GM18502 (cell line): Measurements from ENCODE around the gene OTUD5.
A peak's percentile ranks its signal among the peaks of the same experiment; 100 is the strongest.
"Not testable (repeated sequence)": the region's sequence is repeated elsewhere in the genome, so short reads cannot be mapped to it uniquely, and the experiment has no call there.

Source experiments
- ATAC-seq: cut with Tn5 transposase; IDR thresholded peaks from one replicate; pipeline ENCODE4 v1.9.1; 2021; ENCODE audit warnings: mild to moderate bottlenecking; ENCODE audit not compliant: unreplicated experiment, poor library complexity

Gene OTUD5

GRCh38 chrX:48891402-48892288, 65.8 kb downstream of the OTUD5 start:
- ATAC-seq = peak; percentile 84

- ATAC-seq = peak; percentile 52
Observed at GRCh38 chrX:48890934-48891401, 66.4 kb downstream of the OTUD5 start.

- ATAC-seq = peak; percentile 12
Observed at GRCh38 chrX:48890296-48890925, 67.0 kb downstream of the OTUD5 start.

- not testable (repeated sequence) for ATAC-seq
Observed at GRCh38 chrX:48886586-48886985, 70.8 kb downstream of the OTUD5 start.

GRCh38 chrX:48883729-48884128, 73.7 kb downstream of the OTUD5 start:
- ATAC-seq = no peak

- not testable (repeated sequence) for ATAC-seq
Observed at GRCh38 chrX:48876944-48877343, 80.5 kb downstream of the OTUD5 start.
